DND-41 (cell line): ENCODE measurements around the gene GPR108.

Experiments
- EZH2 ChIP-seq: IDR thresholded peaks from 3 replicates; pipeline ENCODE4 v1.6.1; 2012; ENCODE audit warnings: borderline replicate concordance, low read depth, mild to moderate bottlenecking, moderate library complexity, low read length, inconsistent platforms; ENCODE audit not compliant: severe bottlenecking
- TF ChIP-seq, protein P1 (sequence below): IDR thresholded peaks from 2 replicates; pipeline ENCODE4 v1.5.1; 2012; ENCODE audit warnings: borderline replicate concordance, low read length, moderate library complexity, mild to moderate bottlenecking; ENCODE audit not compliant: poor library complexity, severe bottlenecking; ENCODE audit errors: extremely low read depth

- TF ChIP-seq, protein P1, sequence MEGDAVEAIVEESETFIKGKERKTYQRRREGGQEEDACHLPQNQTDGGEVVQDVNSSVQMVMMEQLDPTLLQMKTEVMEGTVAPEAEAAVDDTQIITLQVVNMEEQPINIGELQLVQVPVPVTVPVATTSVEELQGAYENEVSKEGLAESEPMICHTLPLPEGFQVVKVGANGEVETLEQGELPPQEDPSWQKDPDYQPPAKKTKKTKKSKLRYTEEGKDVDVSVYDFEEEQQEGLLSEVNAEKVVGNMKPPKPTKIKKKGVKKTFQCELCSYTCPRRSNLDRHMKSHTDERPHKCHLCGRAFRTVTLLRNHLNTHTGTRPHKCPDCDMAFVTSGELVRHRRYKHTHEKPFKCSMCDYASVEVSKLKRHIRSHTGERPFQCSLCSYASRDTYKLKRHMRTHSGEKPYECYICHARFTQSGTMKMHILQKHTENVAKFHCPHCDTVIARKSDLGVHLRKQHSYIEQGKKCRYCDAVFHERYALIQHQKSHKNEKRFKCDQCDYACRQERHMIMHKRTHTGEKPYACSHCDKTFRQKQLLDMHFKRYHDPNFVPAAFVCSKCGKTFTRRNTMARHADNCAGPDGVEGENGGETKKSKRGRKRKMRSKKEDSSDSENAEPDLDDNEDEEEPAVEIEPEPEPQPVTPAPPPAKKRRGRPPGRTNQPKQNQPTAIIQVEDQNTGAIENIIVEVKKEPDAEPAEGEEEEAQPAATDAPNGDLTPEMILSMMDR, result no peak
- TF ChIP-seq EZH2, result no peak
Observed at GRCh38 chr19:6696239-6696820, 41.0 kb downstream of the GPR108 start.
